Measurements from ENCODE around the gene GPRC5B.

The GPRC5B gene

GRCh38 chr16:19896951-19897350 is 12.3 kb upstream of the GPRC5B start:
- Histone ChIP-seq H2BK5ac (ENCODE audit: low read depth, low read length, poor library complexity, severe bottlenecking) (no peak overlapping the region), H2BK120ac (ENCODE audit: low read depth, low read length) (no peak overlapping the region), H3K9ac (ENCODE audit: low read length) (no peak overlapping the region), H3K4me3 (ENCODE audit: insufficient read depth in 1 of 2, low read depth in 1 of 2, low read length in 2 of 2) (no peak overlapping the region), H3K27me3 (ENCODE audit: control insufficient read depth in 1 of 2, insufficient read depth in 1 of 2, low read length in 2 of 2) (peaks cover 18 to 35% of the 10 kb centered on the region in 2 experiments), H3K36me3 (ENCODE audit: control insufficient read depth in 1 of 2, insufficient read depth in 2 of 2, low read depth in 1 of 2, low read length in 2 of 2) (no peaks in the 10 kb centered on the region), H3K23ac (ENCODE audit: low read length in 2 of 2) (no peak overlapping the region), H4K8ac (ENCODE audit: low read length) (no peak overlapping the region), H3K4me1 (ENCODE audit: control insufficient read depth, insufficient read depth, low read depth, low read length) (peaks cover 2% of the 10 kb centered on the region), H3K79me1 (replicated peaks; ENCODE audit: low read length, poor library complexity, severe bottlenecking) (no peaks in the 10 kb centered on the region), H2BK12ac (ENCODE audit: low read length in 2 of 2) (no peak overlapping the region), H3K4me2 (ENCODE audit: low read length, poor library complexity, severe bottlenecking) (no peak overlapping the region), H2AFZ (ENCODE audit: low read depth, low read length) (no peak overlapping the region), H3K27ac (ENCODE audit: low read length, poor library complexity, severe bottlenecking) (no peak overlapping the region), H2AK5ac (ENCODE audit: low read length, severe bottlenecking) (no peak overlapping the region), H2BK15ac (ENCODE audit: low read depth, poor library complexity, severe bottlenecking) (no peak overlapping the region), H3K14ac (ENCODE audit: low read length in 2 of 2) (no peak overlapping the region), H4K91ac (ENCODE audit: low read length) (no peak overlapping the region), H3K9me3 (ENCODE audit: control insufficient read depth, low read length) (no peaks in the 10 kb centered on the region), H3K4ac (ENCODE audit: low read depth in 1 of 2, low read length in 2 of 2) (no peak overlapping the region), H3K18ac (ENCODE audit: low read depth in 1 of 2, low read length in 2 of 2) (no peak overlapping the region)
- WGBS: 83% methylated on average over 3 of the region's 5 CpGs
- no peak for DNase-seq

GRCh38 chr16:19894586-19894985 is 9.9 kb upstream of the GPRC5B start:
- Histone ChIP-seq H2AFZ (ENCODE audit: low read depth, low read length) (no peak overlapping the region), H3K79me1 (replicated peaks; ENCODE audit: low read length, poor library complexity, severe bottlenecking) (no peaks in the 10 kb centered on the region), H3K4me1 (ENCODE audit: control insufficient read depth, insufficient read depth, low read depth, low read length) (peaks cover 2% of the 10 kb centered on the region), H3K9me3 (ENCODE audit: control insufficient read depth, low read length) (peaks cover 4% of the 10 kb centered on the region), H4K91ac (ENCODE audit: low read length) (no peak overlapping the region), H2BK5ac (ENCODE audit: low read depth, low read length, poor library complexity, severe bottlenecking) (no peak overlapping the region), H3K27me3 (ENCODE audit: control insufficient read depth in 1 of 2, insufficient read depth in 1 of 2, low read length in 2 of 2) (peaks cover 18 to 40% of the 10 kb centered on the region in 2 experiments), H2BK12ac (ENCODE audit: low read length in 2 of 2) (no peak overlapping the region), H3K4ac (ENCODE audit: low read depth in 1 of 2, low read length in 2 of 2) (no peak overlapping the region), H4K8ac (ENCODE audit: low read length) (no peak overlapping the region), H2AK5ac (ENCODE audit: low read length, severe bottlenecking) (no peak overlapping the region), H3K14ac (ENCODE audit: low read length in 2 of 2) (peak overlapping the region in 1 of 2 experiments; percentile 23), H2BK120ac (ENCODE audit: low read depth, low read length) (no peak overlapping the region), H3K23ac (ENCODE audit: low read length in 2 of 2) (no peak overlapping the region), H3K4me3 (ENCODE audit: insufficient read depth in 1 of 2, low read depth in 1 of 2, low read length in 2 of 2) (no peak overlapping the region), H3K4me2 (ENCODE audit: low read length, poor library complexity, severe bottlenecking) (no peak overlapping the region), H3K9ac (ENCODE audit: low read length) (no peak overlapping the region), H3K27ac (ENCODE audit: low read length, poor library complexity, severe bottlenecking) (no peak overlapping the region), H3K36me3 (ENCODE audit: control insufficient read depth in 1 of 2, insufficient read depth in 2 of 2, low read depth in 1 of 2, low read length in 2 of 2) (no peaks in the 10 kb centered on the region), H3K18ac (ENCODE audit: low read depth in 1 of 2, low read length in 2 of 2) (no peak overlapping the region), H2BK15ac (ENCODE audit: low read depth, poor library complexity, severe bottlenecking) (no peak overlapping the region)
- WGBS: 74% methylated on average over 7 of the region's 7 CpGs
- no peak for DNase-seq

- no peak overlapping the region for H3K18ac ChIP-seq (ENCODE audit: low read depth in 1 of 2, low read length in 2 of 2)
- H3K4me3 ChIP-seq (ENCODE audit: insufficient read depth in 1 of 2, low read depth in 1 of 2, low read length in 2 of 2): no peak overlapping the region
- H3K9ac ChIP-seq (ENCODE audit: low read length): no peak overlapping the region
- H2BK120ac ChIP-seq (ENCODE audit: low read depth, low read length): no peak overlapping the region
- no peak overlapping the region for H2AK5ac ChIP-seq (ENCODE audit: low read length, severe bottlenecking)
- H3K4me2 ChIP-seq (ENCODE audit: low read length, poor library complexity, severe bottlenecking): no peak overlapping the region
- no peak overlapping the region for H3K27ac ChIP-seq (ENCODE audit: low read length, poor library complexity, severe bottlenecking)
- no peak for DNase-seq
- no peaks in the 10 kb centered on the region for H3K36me3 ChIP-seq (ENCODE audit: control insufficient read depth in 1 of 2, insufficient read depth in 2 of 2, low read depth in 1 of 2, low read length in 2 of 2)
- H3K14ac ChIP-seq (ENCODE audit: low read length in 2 of 2): no peak overlapping the region
- no peak overlapping the region for H3K4ac ChIP-seq (ENCODE audit: low read depth in 1 of 2, low read length in 2 of 2)
- H3K79me1 ChIP-seq (replicated peaks; ENCODE audit: low read length, poor library complexity, severe bottlenecking): no peaks in the 10 kb centered on the region
- peaks cover 4% of the 10 kb centered on the region for H3K9me3 ChIP-seq (ENCODE audit: control insufficient read depth, low read length)
- no peak overlapping the region for H2BK15ac ChIP-seq (ENCODE audit: low read depth, poor library complexity, severe bottlenecking)
- no peaks in the 10 kb centered on the region for H3K4me1 ChIP-seq (ENCODE audit: control insufficient read depth, insufficient read depth, low read depth, low read length)
- 94% methylated on average over 12 of the region's 12 CpGs for WGBS
- no peak overlapping the region for H2BK5ac ChIP-seq (ENCODE audit: low read depth, low read length, poor library complexity, severe bottlenecking)
- no peak overlapping the region for H3K23ac ChIP-seq (ENCODE audit: low read length in 2 of 2)
- no peak overlapping the region for H2AFZ ChIP-seq (ENCODE audit: low read depth, low read length)
- H4K8ac ChIP-seq (ENCODE audit: low read length): no peak overlapping the region
- peaks cover 11 to 34% of the 10 kb centered on the region in 2 experiments for H3K27me3 ChIP-seq (ENCODE audit: control insufficient read depth in 1 of 2, insufficient read depth in 1 of 2, low read length in 2 of 2)
- H4K91ac ChIP-seq (ENCODE audit: low read length): no peak overlapping the region
- no peak overlapping the region for H2BK12ac ChIP-seq (ENCODE audit: low read length in 2 of 2)
Observed at GRCh38 chr16:19892902-19893301, 8.3 kb upstream of the GPRC5B start.

GRCh38 chr16:19890901-19891300 is 6.3 kb upstream of the GPRC5B start:
- Histone ChIP-seq H4K91ac (ENCODE audit: low read length) (no peak overlapping the region), H2BK5ac (ENCODE audit: low read depth, low read length, poor library complexity, severe bottlenecking) (no peak overlapping the region), H3K79me1 (replicated peaks; ENCODE audit: low read length, poor library complexity, severe bottlenecking) (no peaks in the 10 kb centered on the region), H3K23ac (ENCODE audit: low read length in 2 of 2) (no peak overlapping the region), H3K27me3 (ENCODE audit: control insufficient read depth in 1 of 2, insufficient read depth in 1 of 2, low read length in 2 of 2) (peaks cover 5 to 30% of the 10 kb centered on the region in 2 experiments), H3K18ac (ENCODE audit: low read depth in 1 of 2, low read length in 2 of 2) (no peak overlapping the region), H3K9me3 (ENCODE audit: control insufficient read depth, low read length) (peaks cover 4% of the 10 kb centered on the region), H2AK5ac (ENCODE audit: low read length, severe bottlenecking) (no peak overlapping the region), H2BK120ac (ENCODE audit: low read depth, low read length) (no peak overlapping the region), H3K9ac (ENCODE audit: low read length) (no peak overlapping the region), H4K8ac (ENCODE audit: low read length) (no peak overlapping the region), H3K27ac (ENCODE audit: low read length, poor library complexity, severe bottlenecking) (no peak overlapping the region), H2BK15ac (ENCODE audit: low read depth, poor library complexity, severe bottlenecking) (no peak overlapping the region), H3K4me3 (ENCODE audit: insufficient read depth in 1 of 2, low read depth in 1 of 2, low read length in 2 of 2) (no peak overlapping the region), H3K4me2 (ENCODE audit: low read length, poor library complexity, severe bottlenecking) (no peak overlapping the region), H3K14ac (ENCODE audit: low read length in 2 of 2) (no peak overlapping the region), H2AFZ (ENCODE audit: low read depth, low read length) (no peak overlapping the region), H3K4me1 (ENCODE audit: control insufficient read depth, insufficient read depth, low read depth, low read length) (no peaks in the 10 kb centered on the region), H2BK12ac (ENCODE audit: low read length in 2 of 2) (no peak overlapping the region), H3K4ac (ENCODE audit: low read depth in 1 of 2, low read length in 2 of 2) (no peak overlapping the region), H3K36me3 (ENCODE audit: control insufficient read depth in 1 of 2, insufficient read depth in 2 of 2, low read depth in 1 of 2, low read length in 2 of 2) (no peaks in the 10 kb centered on the region)
- WGBS: 98% methylated on average over 3 of the region's 3 CpGs
- no peak for DNase-seq
